ENCODE data around the gene SEC61A1.

GRCh38 chr3:128069271-128069670 is 17.0 kb downstream of the SEC61A1 start:
- no peak for TF ChIP-seq ZNF529 (tag by site-specific recombination; IDR thresholded peaks at IDR 0.05; ENCODE audit: insufficient replicate concordance)
- TF ChIP-seq, protein P1, sequence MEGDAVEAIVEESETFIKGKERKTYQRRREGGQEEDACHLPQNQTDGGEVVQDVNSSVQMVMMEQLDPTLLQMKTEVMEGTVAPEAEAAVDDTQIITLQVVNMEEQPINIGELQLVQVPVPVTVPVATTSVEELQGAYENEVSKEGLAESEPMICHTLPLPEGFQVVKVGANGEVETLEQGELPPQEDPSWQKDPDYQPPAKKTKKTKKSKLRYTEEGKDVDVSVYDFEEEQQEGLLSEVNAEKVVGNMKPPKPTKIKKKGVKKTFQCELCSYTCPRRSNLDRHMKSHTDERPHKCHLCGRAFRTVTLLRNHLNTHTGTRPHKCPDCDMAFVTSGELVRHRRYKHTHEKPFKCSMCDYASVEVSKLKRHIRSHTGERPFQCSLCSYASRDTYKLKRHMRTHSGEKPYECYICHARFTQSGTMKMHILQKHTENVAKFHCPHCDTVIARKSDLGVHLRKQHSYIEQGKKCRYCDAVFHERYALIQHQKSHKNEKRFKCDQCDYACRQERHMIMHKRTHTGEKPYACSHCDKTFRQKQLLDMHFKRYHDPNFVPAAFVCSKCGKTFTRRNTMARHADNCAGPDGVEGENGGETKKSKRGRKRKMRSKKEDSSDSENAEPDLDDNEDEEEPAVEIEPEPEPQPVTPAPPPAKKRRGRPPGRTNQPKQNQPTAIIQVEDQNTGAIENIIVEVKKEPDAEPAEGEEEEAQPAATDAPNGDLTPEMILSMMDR (tag by site-specific recombination; IDR thresholded peaks at IDR 0.05), result no peak
- no peak for TF ChIP-seq ZNF121 (tag by site-specific recombination; IDR thresholded peaks at IDR 0.05)
- no peak for TF ChIP-seq BCL11A (tag by site-specific recombination; IDR thresholded peaks at IDR 0.05; ENCODE audit: low read depth)
- no peak for TF ChIP-seq TRIM28 (IDR thresholded peaks at IDR 0.05; ENCODE audit: borderline replicate concordance, low read length)
- TF ChIP-seq, protein P2, sequence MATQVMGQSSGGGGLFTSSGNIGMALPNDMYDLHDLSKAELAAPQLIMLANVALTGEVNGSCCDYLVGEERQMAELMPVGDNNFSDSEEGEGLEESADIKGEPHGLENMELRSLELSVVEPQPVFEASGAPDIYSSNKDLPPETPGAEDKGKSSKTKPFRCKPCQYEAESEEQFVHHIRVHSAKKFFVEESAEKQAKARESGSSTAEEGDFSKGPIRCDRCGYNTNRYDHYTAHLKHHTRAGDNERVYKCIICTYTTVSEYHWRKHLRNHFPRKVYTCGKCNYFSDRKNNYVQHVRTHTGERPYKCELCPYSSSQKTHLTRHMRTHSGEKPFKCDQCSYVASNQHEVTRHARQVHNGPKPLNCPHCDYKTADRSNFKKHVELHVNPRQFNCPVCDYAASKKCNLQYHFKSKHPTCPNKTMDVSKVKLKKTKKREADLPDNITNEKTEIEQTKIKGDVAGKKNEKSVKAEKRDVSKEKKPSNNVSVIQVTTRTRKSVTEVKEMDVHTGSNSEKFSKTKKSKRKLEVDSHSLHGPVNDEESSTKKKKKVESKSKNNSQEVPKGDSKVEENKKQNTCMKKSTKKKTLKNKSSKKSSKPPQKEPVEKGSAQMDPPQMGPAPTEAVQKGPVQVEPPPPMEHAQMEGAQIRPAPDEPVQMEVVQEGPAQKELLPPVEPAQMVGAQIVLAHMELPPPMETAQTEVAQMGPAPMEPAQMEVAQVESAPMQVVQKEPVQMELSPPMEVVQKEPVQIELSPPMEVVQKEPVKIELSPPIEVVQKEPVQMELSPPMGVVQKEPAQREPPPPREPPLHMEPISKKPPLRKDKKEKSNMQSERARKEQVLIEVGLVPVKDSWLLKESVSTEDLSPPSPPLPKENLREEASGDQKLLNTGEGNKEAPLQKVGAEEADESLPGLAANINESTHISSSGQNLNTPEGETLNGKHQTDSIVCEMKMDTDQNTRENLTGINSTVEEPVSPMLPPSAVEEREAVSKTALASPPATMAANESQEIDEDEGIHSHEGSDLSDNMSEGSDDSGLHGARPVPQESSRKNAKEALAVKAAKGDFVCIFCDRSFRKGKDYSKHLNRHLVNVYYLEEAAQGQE (tag by site-specific recombination; IDR thresholded peaks at IDR 0.05), result no peak
- TF ChIP-seq ZNF776 (tag by site-specific recombination; IDR thresholded peaks at IDR 0.05; ENCODE audit: borderline replicate concordance), result no peak
- no peak for TF ChIP-seq ZNF292 (tag by site-specific recombination; IDR thresholded peaks at IDR 0.05; ENCODE audit: borderline replicate concordance, low read depth)
- TF ChIP-seq ZFP3 (tag by site-specific recombination; IDR thresholded peaks at IDR 0.05; ENCODE audit: low read depth), result no peak
